Suprapubic skin (tissue), 4 donors: ENCODE results near the gene MANSC4.

Experiments
- CTCF ChIP-seq, 2 donors: fragments of 200-600 bp in 1 of 2; fragments of 450-650 bp in 1 of 2; sonication (generic) in 1 of 2; IDR thresholded peaks; one replicate each; pipeline ENCODE4 v1.5.1; 2016 to 2019; ENCODE audit warnings: antibody characterized with exemption in 2 of 2, mild to moderate bottlenecking in 1 of 2, moderate library complexity in 1 of 2
- POLR2A ChIP-seq, 2 donors: fragments of 450-650 bp; IDR thresholded peaks; one replicate each; pipeline ENCODE4 v1.6.1; 2017; ENCODE audit warnings: antibody characterized with exemption in 2 of 2, mild to moderate bottlenecking in 2 of 2, moderate library complexity in 2 of 2
- POLR2AphosphoS5 ChIP-seq, 3 donors: sonication (generic); formaldehyde crosslinking; IDR thresholded peaks; one replicate each; pipeline ENCODE4 v1.6.1; 2017; ENCODE audit warnings: antibody characterized with exemption in 3 of 3

DNA sequence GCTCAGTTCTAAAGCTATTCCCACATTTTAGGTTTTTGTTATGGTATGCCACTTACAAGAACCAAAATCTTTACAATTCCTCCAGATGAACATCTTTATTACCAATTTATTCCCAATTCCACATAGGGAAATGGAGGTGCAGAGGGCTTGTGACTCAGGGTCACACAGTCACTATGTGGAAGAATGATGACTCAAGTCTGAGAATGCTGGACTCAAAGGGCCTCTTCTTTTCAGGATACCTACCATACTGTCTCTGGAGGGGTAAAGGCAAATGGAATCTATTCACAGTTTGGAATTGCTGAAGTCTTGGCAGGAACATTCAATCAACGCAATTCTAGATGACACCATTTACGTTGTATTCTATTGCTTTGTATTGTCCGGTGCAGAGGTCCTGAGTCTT lies 48.2 kb upstream of the MANSC4 start:
- TF ChIP-seq CTCF (IDR thresholded peaks at IDR 0.05) (no peak), POLR2A (IDR thresholded peaks at IDR 0.05) (no peak), POLR2AphosphoS5 (IDR thresholded peaks at IDR 0.05) (no peak)
